K562 (cell line): Measurements from ENCODE around the gene STXBP4. TPM values are rescaled to one million over a fixed set of nuclear protein-coding genes. Genes with fewer than 3 reads are reported as not detected.

Experiments
- ATAC-seq: fragments of 200-7000 bp; cut with Tn5 transposase; 3 replicates; pipeline ENCODE4 v1.9.1; 2020; ENCODE audit warnings: moderate library complexity
- BruUV-seq: library from RNA; stranded (reverse); fragments of 400-500 nt; replicated peaks from 2 replicates; lab custom pipeline; 2021; lab: Mats Ljungman, UMichigan
- CTCF ChIA-PET: fragments of 300-600 bp; formaldehyde crosslinking; extraction: SDS; loops from one replicate; lab custom pipeline; 2021; ENCODE audit warnings: low intra/inter-chr PET ratio; lab: Yijun Ruan, JAX
- POLR2A ChIA-PET: fragments of 300-600, 350-650 bp; sonication (Branson Sonifier 250); formaldehyde crosslinking; extraction: SDS; loops from one replicate; lab custom pipeline; 2021; ENCODE audit warnings: antibody characterized with exemption, inconsistent platforms; lab: Yijun Ruan, JAX
- DNase-seq, 4 experiments: peaks; one replicate each; pipeline versions ENCODE4 v3.0.0 to v3.0.0-alpha.2; 2011 to 2018; ENCODE audit warnings: low spot score in 3 of 4, mixed read lengths in 3 of 4; ENCODE audit errors: extremely low read depth in 1 of 4
- FAIRE-seq: peaks from 2 replicates; lab custom pipeline; 2011; peaks lifted over from hg19 to GRCh38; lab: Jason Lieb, UNC
- H2AFZ ChIP-seq: 2 replicates; pipeline ENCODE4 v1.6.0; 2011; ENCODE audit warnings: low read depth, low read length, control low read depth, inconsistent platforms
- H3K27ac ChIP-seq: fragments of 200-600 bp; 3 replicates; pipeline ENCODE4 v1.8.0; 2011; ENCODE audit warnings: low read depth, mild to moderate bottlenecking, control low read depth, inconsistent platforms, low read length, moderate library complexity, mixed read lengths; ENCODE audit errors: extremely low read depth
- H3K27me3 ChIP-seq, 2 experiments: fragments of 300-600 bp in 1 of 2; 2 replicates in 1 of 2; 3 replicates in 1 of 2; pipeline versions ENCODE4 v1.6.0 to v1.8.0; 2011; ENCODE audit warnings: inconsistent platforms in 2 of 2, low read length in 2 of 2, mild to moderate bottlenecking in 1 of 2, mixed read lengths in 1 of 2, moderate library complexity in 1 of 2; ENCODE audit not compliant: control insufficient read depth in 2 of 2, insufficient read depth in 2 of 2
- H3K36me3 ChIP-seq: fragments of 300-600 bp; 3 replicates; pipeline ENCODE4 v1.8.0; 2011; ENCODE audit warnings: mild to moderate bottlenecking, low read length, inconsistent platforms; ENCODE audit not compliant: control insufficient read depth, insufficient read depth
- H3K4me1 ChIP-seq, 2 experiments: fragments of 200-600 bp in 1 of 2; replicated peaks in 1 of 2; 2 replicates in 1 of 2; 3 replicates in 1 of 2; pipeline versions ENCODE4 v1.5.1 to v1.8.0; 2011; ENCODE audit warnings: inconsistent platforms in 2 of 2, low read length in 2 of 2, mild to moderate bottlenecking in 1 of 2, mixed read lengths in 1 of 2, moderate library complexity in 1 of 2; ENCODE audit not compliant: control insufficient read depth in 2 of 2, insufficient read depth in 2 of 2
- H3K4me2 ChIP-seq: 2 replicates; pipeline ENCODE4 v1.6.1; 2011; ENCODE audit warnings: low read length, control low read depth, inconsistent platforms, mixed read lengths; ENCODE audit not compliant: insufficient read depth
- H3K4me3 ChIP-seq: fragments of 200-600 bp; sonication (generic), shearing (Covaris generic); 2 replicates; pipeline ENCODE4 v1.5.1; 2016; ENCODE audit warnings: control low read depth, inconsistent platforms
- H3K79me2 ChIP-seq: fragments of 200-600 bp; 3 replicates; pipeline ENCODE4 v1.8.0; 2011; ENCODE audit warnings: low read length, inconsistent platforms; ENCODE audit not compliant: control insufficient read depth, insufficient read depth
- H3K9ac ChIP-seq, 2 experiments: 2 replicates each; pipeline versions ENCODE4 v1.6.0 to v1.6.1; 2011; ENCODE audit warnings: low read depth in 2 of 2, low read length in 2 of 2, control low read depth in 1 of 2, inconsistent platforms in 1 of 2, mild to moderate bottlenecking in 1 of 2, mixed read lengths in 1 of 2; ENCODE audit not compliant: insufficient read depth in 1 of 2
- H3K9me1 ChIP-seq: one replicate; pipeline ENCODE4 v1.6.0; 2011; ENCODE audit warnings: inconsistent platforms, mild to moderate bottlenecking, low read length, moderate library complexity; ENCODE audit not compliant: control insufficient read depth, insufficient read depth
- H3K9me3 ChIP-seq: replicated peaks from 2 replicates; pipeline ENCODE4 v1.5.1; 2011; ENCODE audit warnings: low read depth, low read length, inconsistent platforms; ENCODE audit not compliant: control insufficient read depth, insufficient read depth
- H4K20me1 ChIP-seq: replicated peaks from 2 replicates; pipeline ENCODE4 v1.6.1; 2011; ENCODE audit warnings: low read length, inconsistent platforms, mixed read lengths; ENCODE audit not compliant: control insufficient read depth, insufficient read depth
- CCNT2 ChIP-seq: IDR thresholded peaks from 2 replicates; pipeline ENCODE4 v1.6.1; 2011; ENCODE audit warnings: borderline replicate concordance, low read depth, mild to moderate bottlenecking, moderate library complexity, mixed read lengths, low read length; ENCODE audit not compliant: insufficient read length; ENCODE audit errors: extremely low read depth
- MBD2 ChIP-seq: sonication (generic); IDR thresholded peaks from 2 replicates; pipeline ENCODE4 v1.6.1; 2016; ENCODE audit warnings: low read depth, borderline replicate concordance
- MCM2 ChIP-seq: fragments of 450-650 bp; IDR thresholded peaks from 2 replicates; pipeline ENCODE4 v1.6.1; 2017; ENCODE audit warnings: low read depth, mild to moderate bottlenecking
- MTA2 ChIP-seq: fragments of 450-650 bp; IDR thresholded peaks from 2 replicates; pipeline ENCODE4 v1.6.1; 2016; ENCODE audit warnings: low read depth
- NFE2 ChIP-seq: IDR thresholded peaks from 2 replicates; pipeline ENCODE4 v1.6.1; 2014; ENCODE audit warnings: antibody characterized with exemption, low read depth
- PML ChIP-seq: IDR thresholded peaks from 2 replicates; pipeline ENCODE4 v1.6.1; 2012; ENCODE audit warnings: low read length, inconsistent platforms
- SMARCB1 ChIP-seq: IDR thresholded peaks from 2 replicates; pipeline ENCODE4 v1.6.1; 2011; ENCODE audit warnings: improper control_type of control experiment, low read depth; ENCODE audit not compliant: insufficient read length
- ZNF232 ChIP-seq: sonication (generic); formaldehyde crosslinking; IDR thresholded peaks from 2 replicates; pipeline ENCODE4 v1.8.0; 2022; ENCODE audit warnings: mild to moderate bottlenecking, missing genetic modification reagents
- ZNF347 ChIP-seq: fragments of 450-650 bp; formaldehyde crosslinking; IDR thresholded peaks from 2 replicates; pipeline ENCODE4 v1.4.0; 2020; ENCODE audit warnings: low read depth, mild to moderate bottlenecking, moderate library complexity
- WGBS: fragments of 100-300 bp; shearing (Covaris generic); methylation state at CpG from one replicate; pipeline ENCODE4 v1.1.6; 2016; ENCODE audit warnings: low coverage, mixed read lengths; ENCODE audit not compliant: insufficient coverage; ENCODE audit errors: missing lambda C conversion rate; 5-methylcytosine and 5-hydroxymethylcytosine counted together
- in situ Hi-C: fragments of 300-500 bp; cut with MboI; formaldehyde crosslinking; loops from 4 replicates; pipeline ENCODE4 v1.15.0; 2018; ENCODE audit warnings: inconsistent platforms, mixed read lengths
- intact Hi-C: fragments of 100-400 bp; cut with micrococcal nuclease; formaldehyde crosslinking; loops from 2 replicates; pipeline ENCODE4 v1.14.2; 2022
- polyA plus RNA-seq, 8 experiments: library from polyadenylated mRNA; depleted of rRNA in 4 of 8; stranded (reverse) in 5 of 8; unstranded in 3 of 8; fragments of >200 nt; fragmentation: Nextera tagmentation in 2 of 8; fragmentation: Illumina TruSeq in 1 of 8; extraction: Ambion mirVana in 2 of 8; extraction: Trizol in 1 of 8; gene quantifications; 2 replicates each; pipeline versions ENCODE4 v1.2.1 to v1.2.3, GENCODE V29; 2011 to 2014; ENCODE audit warnings: inconsistent platforms in 1 of 8, missing spikeins in 1 of 8
- total RNA-seq, 7 experiments: library from RNA; depleted of rRNA in 6 of 7; stranded (reverse); fragments of >200 nt in 6 of 7; fragmentation: Illumina TruSeq in 2 of 7; extraction: Trizol in 2 of 7; gene quantifications; 2 replicates each; pipeline versions ENCODE4 v1.2.1 to v1.2.3, GENCODE V29; 2011 to 2021; ENCODE audit warnings: low replicate concordance in 1 of 7
- TF ChIP-seq, protein P1 (sequence below): fragments of 450-650 bp; IDR thresholded peaks from 2 replicates; pipeline ENCODE4 v1.6.1; 2016; ENCODE audit warnings: missing biosample characterization, missing genetic modification characterization
- TF ChIP-seq, protein P2 (sequence below): fragments of 450-650 bp; formaldehyde crosslinking; IDR thresholded peaks from 2 replicates; pipeline ENCODE4 v1.4.0; 2020; ENCODE audit warnings: mild to moderate bottlenecking, moderate library complexity
- TF ChIP-seq, protein P3 (sequence below): sonication (generic); formaldehyde crosslinking; IDR thresholded peaks from 2 replicates; pipeline ENCODE4 v1.8.0; 2023; ENCODE audit warnings: mild to moderate bottlenecking, missing genetic modification reagents

Gene STXBP4
- total and polyA plus RNA-seq, 9 of the 15 experiments (the other 6 are each of a cell fraction or from before 2014, with no cell fraction given): 11.6 to 23.2 (median 18.5) TPM

DNA sequence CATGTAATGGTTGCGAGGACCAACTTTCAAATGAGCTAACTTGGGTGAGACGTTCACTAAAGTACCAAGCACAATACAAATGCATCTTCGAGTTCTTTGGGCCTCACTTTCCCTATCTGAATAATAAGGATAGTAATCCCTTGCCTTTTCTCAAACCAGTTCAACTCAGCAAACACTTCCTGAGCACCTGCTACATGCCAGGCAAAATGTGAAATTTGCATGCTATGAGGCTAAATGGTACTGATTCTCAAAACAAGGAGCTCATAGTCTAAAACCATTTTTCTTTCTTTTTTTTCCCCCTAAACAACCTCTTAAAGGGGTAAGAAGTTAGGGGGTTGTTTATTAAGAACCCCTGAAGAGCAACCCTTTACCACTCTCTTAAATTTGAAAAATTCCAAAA is 194.8 kb downstream of the STXBP4 start (continued):
- TF ChIP-seq, protein P1, sequence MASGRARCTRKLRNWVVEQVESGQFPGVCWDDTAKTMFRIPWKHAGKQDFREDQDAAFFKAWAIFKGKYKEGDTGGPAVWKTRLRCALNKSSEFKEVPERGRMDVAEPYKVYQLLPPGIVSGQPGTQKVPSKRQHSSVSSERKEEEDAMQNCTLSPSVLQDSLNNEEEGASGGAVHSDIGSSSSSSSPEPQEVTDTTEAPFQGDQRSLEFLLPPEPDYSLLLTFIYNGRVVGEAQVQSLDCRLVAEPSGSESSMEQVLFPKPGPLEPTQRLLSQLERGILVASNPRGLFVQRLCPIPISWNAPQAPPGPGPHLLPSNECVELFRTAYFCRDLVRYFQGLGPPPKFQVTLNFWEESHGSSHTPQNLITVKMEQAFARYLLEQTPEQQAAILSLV (tag): no peak
- TF ChIP-seq, all 486 proteins: peak for 0

DNA sequence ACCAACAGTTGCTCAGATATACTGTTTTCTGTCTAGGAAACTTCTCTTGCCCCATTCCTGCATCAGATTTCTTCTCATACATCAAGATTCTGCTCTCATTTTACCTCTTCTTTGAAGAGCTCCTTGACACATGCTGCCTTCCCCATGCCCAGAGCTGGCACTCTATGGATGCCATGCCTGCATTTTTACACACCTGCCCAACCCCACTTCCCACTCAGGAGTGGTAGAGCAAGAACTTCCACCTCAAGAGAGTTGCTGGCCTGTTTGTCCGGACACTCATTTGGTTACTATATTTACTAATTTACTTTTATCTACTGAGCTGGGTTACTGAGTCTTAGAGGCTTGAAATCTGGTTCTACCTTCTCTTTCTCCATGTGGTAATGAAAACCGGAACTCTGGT is 197.9 kb downstream of the STXBP4 start:
- Histone ChIP-seq H2AFZ (no peak overlapping the region), H4K20me1 (no peaks in the 10 kb centered on the region), H3K4me3 (no peak overlapping the region), H3K27ac (no peak overlapping the region), H3K9ac (no peak overlapping the region), H3K4me2 (no peak overlapping the region), H3K27me3 (no peaks in the 10 kb centered on the region), H3K36me3 (no peaks in the 10 kb centered on the region), H3K9me3 (no peaks in the 10 kb centered on the region), H3K9me1 (no peaks in the 10 kb centered on the region), H3K4me1 (peaks cover 0 to 4% of the 10 kb centered on the region in 2 experiments; a peak in 2 of 5 replicates), H3K79me2 (no peaks in the 10 kb centered on the region)
- no TSS peak for BruUV-seq
- ChIA-PET POLR2A (no interaction called here), CTCF (no interaction called here)
- WGBS: 65% methylated on average over 2 of the region's 2 CpGs
- ATAC-seq: no peak
- in situ Hi-C loops: no loop called here
- intact Hi-C loops: no loop called here
- TF ChIP-seq, protein P2, sequence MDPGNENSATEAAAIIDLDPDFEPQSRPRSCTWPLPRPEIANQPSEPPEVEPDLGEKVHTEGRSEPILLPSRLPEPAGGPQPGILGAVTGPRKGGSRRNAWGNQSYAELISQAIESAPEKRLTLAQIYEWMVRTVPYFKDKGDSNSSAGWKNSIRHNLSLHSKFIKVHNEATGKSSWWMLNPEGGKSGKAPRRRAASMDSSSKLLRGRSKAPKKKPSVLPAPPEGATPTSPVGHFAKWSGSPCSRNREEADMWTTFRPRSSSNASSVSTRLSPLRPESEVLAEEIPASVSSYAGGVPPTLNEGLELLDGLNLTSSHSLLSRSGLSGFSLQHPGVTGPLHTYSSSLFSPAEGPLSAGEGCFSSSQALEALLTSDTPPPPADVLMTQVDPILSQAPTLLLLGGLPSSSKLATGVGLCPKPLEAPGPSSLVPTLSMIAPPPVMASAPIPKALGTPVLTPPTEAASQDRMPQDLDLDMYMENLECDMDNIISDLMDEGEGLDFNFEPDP (CRISPR knock-in tag): no peak
- TF ChIP-seq MCM2: no peak
- no peak for TF ChIP-seq NFE2
- TF ChIP-seq, protein P3, sequence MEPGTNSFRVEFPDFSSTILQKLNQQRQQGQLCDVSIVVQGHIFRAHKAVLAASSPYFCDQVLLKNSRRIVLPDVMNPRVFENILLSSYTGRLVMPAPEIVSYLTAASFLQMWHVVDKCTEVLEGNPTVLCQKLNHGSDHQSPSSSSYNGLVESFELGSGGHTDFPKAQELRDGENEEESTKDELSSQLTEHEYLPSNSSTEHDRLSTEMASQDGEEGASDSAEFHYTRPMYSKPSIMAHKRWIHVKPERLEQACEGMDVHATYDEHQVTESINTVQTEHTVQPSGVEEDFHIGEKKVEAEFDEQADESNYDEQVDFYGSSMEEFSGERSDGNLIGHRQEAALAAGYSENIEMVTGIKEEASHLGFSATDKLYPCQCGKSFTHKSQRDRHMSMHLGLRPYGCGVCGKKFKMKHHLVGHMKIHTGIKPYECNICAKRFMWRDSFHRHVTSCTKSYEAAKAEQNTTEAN (CRISPR knock-in tag): no peak
- no peak for TF ChIP-seq ZNF347 (CRISPR knock-in tag)
- no peak for TF ChIP-seq PML
- TF ChIP-seq MTA2: no peak
- TF ChIP-seq ZNF232 (CRISPR knock-in tag): no peak
- no peak for TF ChIP-seq SMARCB1
- no peak for TF ChIP-seq CCNT2
- TF ChIP-seq MBD2: no peak
- no peak for FAIRE-seq
- no peak for DNase-seq
